EH (cell line): ENCODE measurements around the gene ART4.

Experiments
- DNase-seq: peaks from one replicate; pipeline ENCODE4 v3.0.0-alpha.2; 2015; ENCODE audit warnings: low read depth

ART4 gene

GRCh38 chr12:14843425-14843887 lies at the start of gene ART4:
Gene ART4 (minus strand): TSS chr12:14843526. CDS start chr12:14843113, 413 bp downstream.
- DNase-seq = no peak

GRCh38 chr12:14892726-14893505 lies 49.6 kb upstream of the ART4 start:
- peak; percentile 42 for DNase-seq

- DNase-seq = no peak
These were observed 47.4 kb upstream of the ART4 start for GRCh38 chr12:14890701-14891100.

GRCh38 chr12:14886271-14886670 lies 42.9 kb upstream of the ART4 start:
- no peak for DNase-seq

GRCh38 chr12:14885718-14886221 lies 42.4 kb upstream of the ART4 start, which contains the start of gene MGP:
Gene MGP (minus strand): TSS chr12:14885854. CDS start chr12:14885791, 63 bp downstream.
- DNase-seq = peak; percentile 74

GRCh38 chr12:14884458-14884878 lies 41.1 kb upstream of the ART4 start:
- peak; percentile 81 for DNase-seq

GRCh38 chr12:14883686-14884085 lies 40.4 kb upstream of the ART4 start:
- DNase-seq = no peak

GRCh38 chr12:14880890-14881453 lies 37.6 kb upstream of the ART4 start:
- DNase-seq = no peak

GRCh38 chr12:14879222-14879933 lies 36.1 kb upstream of the ART4 start:
- DNase-seq = no peak

- no peak for DNase-seq
These were observed 35.2 kb upstream of the ART4 start for GRCh38 chr12:14878488-14878887.

- DNase-seq = no peak
These were observed 33.5 kb upstream of the ART4 start for GRCh38 chr12:14876833-14877232.

- DNase-seq = no peak
These were observed 31.6 kb upstream of the ART4 start for GRCh38 chr12:14874882-14875281.

GRCh38 chr12:14873440-14874185 lies 30.3 kb upstream of the ART4 start:
- no peak for DNase-seq

GRCh38 chr12:14871886-14872285 lies 28.6 kb upstream of the ART4 start:
- no peak for DNase-seq

GRCh38 chr12:14871247-14871646 lies 27.9 kb upstream of the ART4 start:
- DNase-seq = no peak

GRCh38 chr12:14868916-14869506 lies 25.7 kb upstream of the ART4 start:
- peak; percentile 46 for DNase-seq

- DNase-seq = no peak
These were observed 17.2 kb upstream of the ART4 start for GRCh38 chr12:14860490-14860889.

GRCh38 chr12:14858513-14858912 lies 15.2 kb upstream of the ART4 start:
- DNase-seq = no peak

- peak; percentile 69 for DNase-seq
These were observed 11.4 kb upstream of the ART4 start for GRCh38 chr12:14854586-14855183.

- DNase-seq = peak; percentile 51
These were observed 10.6 kb upstream of the ART4 start for GRCh38 chr12:14853961-14854360.

- no peak for DNase-seq
These were observed 9.6 kb upstream of the ART4 start for GRCh38 chr12:14852880-14853279.
